HG03469 (cell line): ENCODE data around the gene MEIOB.
"Not testable (repeated sequence)": the region's sequence is repeated elsewhere in the genome, so short reads cannot be mapped to it uniquely, and the experiment has no call there.

Experiments used
- ATAC-seq: cut with Tn5 transposase; IDR thresholded peaks from one replicate; pipeline ENCODE4 v1.9.1; 2021; ENCODE audit warnings: mild to moderate bottlenecking, moderate library complexity, moderate number of reproducible peaks; ENCODE audit not compliant: unreplicated experiment

MEIOB gene, protein sequence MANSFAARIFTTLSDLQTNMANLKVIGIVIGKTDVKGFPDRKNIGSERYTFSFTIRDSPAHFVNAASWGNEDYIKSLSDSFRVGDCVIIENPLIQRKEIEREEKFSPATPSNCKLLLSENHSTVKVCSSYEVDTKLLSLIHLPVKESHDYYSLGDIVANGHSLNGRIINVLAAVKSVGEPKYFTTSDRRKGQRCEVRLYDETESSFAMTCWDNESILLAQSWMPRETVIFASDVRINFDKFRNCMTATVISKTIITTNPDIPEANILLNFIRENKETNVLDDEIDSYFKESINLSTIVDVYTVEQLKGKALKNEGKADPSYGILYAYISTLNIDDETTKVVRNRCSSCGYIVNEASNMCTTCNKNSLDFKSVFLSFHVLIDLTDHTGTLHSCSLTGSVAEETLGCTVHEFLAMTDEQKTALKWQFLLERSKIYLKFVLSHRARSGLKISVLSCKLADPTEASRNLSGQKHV

DNA sequence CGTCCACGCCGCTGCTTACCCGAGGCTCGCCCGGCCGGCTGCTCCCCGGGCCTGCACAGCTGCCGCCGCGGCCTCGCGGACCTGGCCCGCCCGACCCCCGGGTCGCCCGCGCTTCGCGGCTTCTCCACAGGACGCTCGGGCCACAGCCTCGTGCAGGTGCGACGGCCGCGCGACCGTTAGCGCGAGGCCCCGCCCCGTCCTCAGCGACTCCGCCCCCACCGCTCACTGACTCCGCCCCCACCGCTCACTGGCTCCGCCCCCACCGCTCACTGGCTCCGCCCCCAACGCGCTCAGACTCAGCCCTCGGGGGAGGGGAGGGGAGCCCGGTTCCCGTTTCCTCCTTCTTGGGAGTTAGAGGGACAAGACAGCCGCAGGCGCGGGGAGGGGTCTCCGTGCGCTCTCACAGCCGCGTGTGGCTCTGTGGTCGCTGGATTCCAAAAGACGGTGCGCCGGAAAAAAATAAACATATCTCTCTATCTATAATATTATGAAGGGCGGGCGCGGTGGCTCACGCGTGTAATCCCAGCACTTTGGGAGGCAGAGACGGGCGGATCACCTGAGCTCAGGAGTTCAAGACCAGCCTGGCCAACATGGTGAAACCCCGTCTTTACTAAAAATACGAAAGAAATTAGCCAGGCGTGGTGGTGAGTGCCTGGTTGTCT, at the start of gene MEIOB:
Gene MEIOB, minus strand, starts transcription at position 191 of the 662 bp plus-strand sequence. CDS start 3,989 bp downstream, outside the sequence.
- no peak for ATAC-seq

DNA sequence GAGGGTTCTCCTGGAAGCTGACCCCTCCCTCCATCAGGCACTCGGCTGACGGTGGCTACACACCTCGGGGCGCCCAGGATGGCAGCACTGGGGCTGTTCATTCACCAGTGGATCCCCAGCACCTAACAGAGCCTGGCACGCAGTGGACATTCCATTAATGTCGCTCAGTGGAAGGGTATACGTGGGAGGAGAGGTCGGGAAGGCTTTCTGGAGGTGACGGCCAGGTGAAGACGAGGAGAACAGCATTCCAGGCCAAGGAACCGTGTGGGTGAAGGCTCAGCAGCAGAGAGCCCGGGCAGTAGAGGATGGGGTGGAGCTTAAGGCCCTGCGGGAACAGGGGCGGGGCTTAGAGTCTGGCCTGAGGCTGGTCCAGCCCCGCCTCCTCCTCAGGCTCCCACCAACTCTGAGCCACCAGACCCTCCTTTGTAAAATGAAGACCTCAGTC, 48.8 kb upstream of the MEIOB start:
- ATAC-seq, result no peak

DNA sequence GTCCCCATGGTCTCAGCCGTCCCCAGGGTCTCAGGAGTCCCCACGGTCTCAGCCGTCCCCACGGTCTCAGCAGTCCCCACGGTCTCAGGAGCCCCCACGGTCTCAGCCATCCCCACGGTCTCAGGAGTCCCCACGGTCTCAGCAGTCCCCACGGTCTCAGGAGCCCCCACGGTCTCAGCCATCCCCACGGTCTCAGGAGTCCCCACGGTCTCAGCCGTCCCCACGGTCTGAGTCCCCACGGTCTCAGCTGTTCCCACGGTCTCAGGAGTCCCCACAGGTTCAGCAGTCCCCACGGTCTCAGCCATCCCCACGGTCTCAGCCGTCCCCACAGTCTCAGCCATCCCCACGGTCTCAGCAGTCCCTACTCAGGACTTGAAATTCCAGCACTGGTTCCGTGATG, 48.2 kb upstream of the MEIOB start:
- ATAC-seq, result not testable (repeated sequence)

DNA sequence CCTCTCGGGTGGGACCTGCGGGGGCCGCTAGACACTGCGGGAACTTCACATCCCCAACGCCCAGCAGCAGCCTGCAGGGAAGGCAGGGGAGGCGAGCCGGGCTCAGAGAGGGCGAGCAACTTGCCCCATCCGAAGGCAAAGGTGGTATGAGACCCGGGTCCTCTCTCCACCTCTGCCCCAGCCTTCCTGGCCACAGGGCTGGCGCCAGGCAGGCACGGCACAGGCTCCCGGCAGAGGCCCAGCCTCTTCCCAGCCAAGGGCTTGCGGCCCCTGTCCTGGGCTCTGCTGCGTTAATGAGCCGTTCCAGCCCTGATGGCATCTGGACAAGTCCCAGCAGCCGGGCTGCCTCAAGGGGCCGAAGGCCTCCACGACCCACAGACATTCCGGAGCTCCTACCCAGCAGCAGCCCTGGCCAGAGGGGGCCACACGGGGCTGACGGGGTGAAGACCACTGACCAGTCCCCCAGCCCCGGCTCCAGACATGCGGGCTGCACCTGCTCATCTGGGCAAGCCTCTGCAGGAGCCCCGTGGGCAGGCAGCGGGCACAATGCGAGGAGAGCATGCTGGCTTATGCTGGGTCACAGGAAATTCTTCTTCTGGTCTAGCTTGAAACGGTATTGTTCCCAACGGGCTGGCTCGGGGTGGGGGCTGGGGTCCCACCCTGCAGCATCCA, 47.5 kb upstream of the MEIOB start:
- no peak for ATAC-seq

DNA sequence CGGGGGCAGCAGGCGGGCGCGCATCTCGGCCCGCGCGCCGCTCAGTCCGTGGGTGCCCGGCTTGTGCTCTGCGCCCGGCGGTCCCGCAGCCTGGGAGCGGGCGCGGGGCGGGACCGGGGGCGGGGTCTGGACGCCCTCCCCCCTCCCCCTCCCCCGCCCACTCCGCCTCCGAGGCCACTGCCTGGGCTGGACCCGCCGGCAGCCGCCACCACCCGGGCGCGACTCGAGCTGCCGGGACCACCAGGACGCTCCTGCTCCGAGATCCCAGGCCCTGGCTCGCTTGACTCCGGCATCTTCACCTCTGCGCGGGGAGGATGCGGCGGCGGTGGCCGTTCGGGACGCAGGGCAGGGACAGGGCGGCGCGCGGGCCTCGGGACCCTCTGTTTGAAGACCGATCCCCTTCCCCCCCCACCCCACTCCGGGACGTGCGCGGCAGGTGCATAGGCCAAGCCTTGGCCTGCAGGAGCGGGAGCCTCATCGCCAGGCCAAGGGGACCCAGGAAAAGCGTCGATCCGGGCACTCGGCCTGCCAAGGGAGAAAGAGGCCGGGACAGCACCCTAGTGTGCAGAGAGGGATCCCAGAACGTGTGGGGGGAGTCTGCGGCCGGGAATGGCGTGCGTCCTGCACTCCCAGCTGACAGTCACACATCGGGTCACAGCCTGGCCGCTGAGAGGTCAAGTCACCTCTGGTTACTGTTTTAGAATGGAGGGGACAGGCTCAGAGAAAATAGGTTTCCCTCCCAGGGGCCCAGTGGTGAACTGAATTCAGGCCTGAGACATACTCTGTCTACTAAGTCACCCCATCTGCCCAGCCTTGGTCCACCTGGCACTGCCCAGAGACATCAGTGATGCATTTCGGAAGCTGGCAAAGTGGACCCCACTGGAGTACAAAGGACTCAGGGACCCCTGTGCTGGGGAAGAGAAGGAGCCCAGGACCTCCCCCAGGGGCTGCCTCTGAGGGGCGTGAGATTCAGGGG, 46.7 kb upstream of the MEIOB start, which contains the start of gene HS3ST6:
Gene HS3ST6, minus strand, starts transcription at position 65 of the 976 bp plus-strand sequence. CDS start 92 bp downstream, outside the sequence.
- no peak for ATAC-seq

DNA sequence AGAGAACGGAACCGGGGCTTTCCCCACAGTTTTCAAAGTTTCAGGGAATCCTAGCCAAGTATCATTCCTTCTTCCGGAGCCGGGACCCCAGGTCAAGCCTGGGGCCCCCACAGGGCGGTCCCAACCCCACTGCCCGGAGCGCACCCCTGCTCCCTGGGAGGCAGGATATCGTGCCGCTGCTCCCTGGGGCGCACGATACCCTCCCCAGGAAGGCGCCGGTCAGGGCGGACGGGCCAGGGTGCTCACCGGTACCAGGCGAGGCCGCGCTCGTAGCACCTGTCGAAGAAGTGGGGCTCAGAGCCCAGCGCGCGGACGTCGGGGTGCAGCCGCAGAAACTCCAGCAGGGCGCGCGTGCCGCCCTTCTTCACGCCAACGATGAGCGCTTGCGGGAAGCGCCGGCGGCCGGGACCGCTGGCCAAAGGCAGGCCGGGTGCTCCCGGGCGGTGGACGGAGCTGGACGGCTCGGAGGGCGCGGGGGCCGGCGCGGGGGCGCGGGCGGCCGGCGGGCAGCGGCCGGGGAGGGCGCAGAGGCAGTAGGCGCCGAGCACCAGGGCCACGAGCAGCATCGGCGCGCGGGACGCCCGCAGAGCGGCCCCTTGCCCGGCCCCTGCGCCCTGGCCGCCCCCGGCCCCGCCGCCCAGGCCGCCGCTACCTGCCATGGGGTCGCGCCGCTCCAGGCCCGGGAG, 45.8 kb upstream of the MEIOB start:
- no peak for ATAC-seq

DNA sequence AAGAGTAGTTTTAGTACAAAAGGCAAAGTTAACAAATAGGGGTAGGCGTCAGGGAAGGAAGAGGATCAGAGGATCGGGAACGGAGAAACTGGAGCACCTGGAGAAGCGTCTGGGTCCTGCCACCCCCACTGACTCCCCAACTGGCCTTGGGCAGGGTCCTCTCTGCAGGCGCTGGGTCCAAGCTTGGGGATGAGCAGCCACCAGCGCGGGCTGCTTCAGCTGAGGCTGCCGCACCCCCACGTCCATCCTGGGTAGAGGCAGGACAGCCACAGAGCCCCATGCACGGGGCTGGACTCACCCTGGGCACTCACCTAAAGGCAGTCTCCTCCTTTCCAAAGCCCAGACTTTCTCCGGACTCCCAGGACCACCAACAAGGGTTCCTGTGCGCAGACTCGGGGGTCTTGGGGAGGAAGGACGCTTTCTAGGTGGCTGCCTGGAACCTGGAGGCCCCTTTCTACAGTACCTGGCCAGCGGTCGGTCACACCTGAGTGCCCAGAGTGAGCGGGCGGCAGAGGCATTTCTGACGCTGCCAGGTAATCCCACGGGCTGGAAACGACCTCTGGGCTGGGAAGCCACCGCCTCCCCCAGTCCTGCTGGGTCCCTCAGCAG, 45.2 kb upstream of the MEIOB start:
- no peak for ATAC-seq

DNA sequence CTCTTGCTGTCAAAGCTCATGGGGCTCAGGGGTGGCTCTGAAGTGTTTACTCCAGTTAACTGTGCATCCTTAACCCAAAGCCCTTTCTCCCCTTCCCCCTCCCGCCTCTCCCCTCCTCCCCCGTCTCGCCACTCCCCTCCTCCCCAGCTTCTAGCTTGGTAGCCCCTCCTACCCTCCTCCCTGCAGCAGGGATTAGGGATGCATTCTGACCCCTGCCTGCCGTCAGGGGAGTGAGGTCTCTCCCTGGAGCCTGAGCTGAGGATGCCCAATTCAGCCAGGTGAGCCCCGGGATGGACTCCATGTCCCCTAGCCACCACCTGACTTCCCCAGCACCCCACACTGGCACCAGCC, 44.7 kb upstream of the MEIOB start:
- ATAC-seq, result no peak

DNA sequence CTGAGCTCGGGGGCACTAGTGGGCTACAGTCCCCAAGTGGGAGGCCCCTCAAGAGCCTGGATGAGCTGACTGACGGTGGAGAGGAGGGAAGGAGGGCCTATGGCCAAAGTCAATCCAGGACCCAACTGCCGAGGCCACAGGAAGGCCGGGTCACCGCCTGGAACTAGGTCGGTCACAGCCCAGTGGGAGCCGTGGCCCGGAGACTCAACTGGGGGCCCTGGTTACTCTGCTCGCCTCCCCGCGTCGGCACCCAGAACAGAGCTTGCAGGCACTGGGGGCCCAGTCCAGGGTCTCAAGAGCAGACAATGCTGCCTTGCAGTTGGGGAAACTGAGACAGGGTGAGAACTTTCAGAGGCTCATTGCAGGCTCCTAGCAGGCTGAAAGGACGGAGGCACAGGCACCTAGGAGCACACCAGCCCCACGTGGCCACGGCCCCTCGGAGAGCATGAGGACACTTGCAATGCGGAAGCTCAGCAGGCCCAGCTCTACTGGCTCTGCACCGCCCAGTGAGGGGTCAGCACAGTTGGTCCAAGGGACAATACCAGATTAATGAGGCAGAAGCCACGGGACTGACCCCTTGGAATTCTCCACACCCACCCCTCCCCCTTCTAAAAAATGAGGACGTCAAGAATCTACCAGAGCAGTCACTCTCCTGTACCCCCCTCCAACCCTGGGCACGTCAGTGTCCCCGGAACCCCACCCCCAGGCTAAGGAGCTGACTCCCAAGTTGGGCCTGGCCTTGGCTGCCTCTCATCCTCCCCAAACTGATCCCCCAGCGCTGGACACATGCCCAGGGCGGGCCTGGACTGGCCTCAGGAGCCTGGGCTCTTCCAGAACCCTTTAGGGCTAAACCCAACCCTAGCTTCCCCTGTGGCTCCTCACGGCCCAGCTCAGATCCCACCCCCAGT, 44.0 kb upstream of the MEIOB start:
- no peak for ATAC-seq

DNA sequence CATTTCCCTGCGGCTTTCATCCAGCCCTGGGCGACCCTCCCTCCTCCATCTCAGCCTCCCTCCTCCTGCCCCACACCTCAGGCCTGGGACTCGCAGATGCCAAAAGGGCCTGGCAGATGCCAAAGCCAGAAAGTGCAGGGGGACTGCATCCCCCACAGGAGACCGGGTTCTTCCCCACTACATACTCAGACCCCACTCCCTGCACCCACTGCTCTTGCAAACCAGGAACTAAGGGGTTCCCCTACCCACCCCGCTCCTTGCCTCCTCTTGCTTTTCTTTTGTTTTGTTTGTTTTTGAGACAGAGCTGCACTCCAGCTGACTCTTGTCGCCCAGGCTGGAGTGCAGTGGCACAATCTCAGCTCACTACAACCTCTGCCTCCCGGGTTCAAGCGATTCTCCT, 43.0 kb upstream of the MEIOB start:
- ATAC-seq, result no peak

DNA sequence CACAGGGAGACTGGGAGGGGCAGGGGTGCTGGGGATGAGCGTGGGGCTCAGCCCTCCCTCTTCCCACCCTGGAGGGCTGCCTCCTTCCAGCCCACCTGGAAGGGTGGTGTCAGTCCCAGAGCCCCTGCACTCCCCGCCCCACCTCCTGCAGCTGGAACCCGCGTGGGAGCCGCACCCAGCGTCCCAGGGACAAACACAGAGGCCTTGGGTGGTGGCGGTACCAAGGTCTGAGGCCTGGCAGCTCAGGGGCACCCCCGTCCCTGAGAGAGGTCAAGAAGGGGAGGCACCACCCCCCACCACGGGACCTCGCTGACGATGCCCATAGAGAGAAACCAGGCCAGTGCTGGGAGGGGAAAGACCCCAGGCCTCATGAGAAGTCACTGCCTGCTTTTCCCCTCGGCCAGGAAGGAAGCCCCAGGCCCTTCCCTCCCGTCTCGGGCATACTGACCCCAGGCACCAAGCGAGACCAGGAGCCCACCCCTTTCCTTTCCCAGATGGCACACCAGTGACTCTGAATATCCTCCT, 42.2 kb upstream of the MEIOB start:
- ATAC-seq, result no peak

DNA sequence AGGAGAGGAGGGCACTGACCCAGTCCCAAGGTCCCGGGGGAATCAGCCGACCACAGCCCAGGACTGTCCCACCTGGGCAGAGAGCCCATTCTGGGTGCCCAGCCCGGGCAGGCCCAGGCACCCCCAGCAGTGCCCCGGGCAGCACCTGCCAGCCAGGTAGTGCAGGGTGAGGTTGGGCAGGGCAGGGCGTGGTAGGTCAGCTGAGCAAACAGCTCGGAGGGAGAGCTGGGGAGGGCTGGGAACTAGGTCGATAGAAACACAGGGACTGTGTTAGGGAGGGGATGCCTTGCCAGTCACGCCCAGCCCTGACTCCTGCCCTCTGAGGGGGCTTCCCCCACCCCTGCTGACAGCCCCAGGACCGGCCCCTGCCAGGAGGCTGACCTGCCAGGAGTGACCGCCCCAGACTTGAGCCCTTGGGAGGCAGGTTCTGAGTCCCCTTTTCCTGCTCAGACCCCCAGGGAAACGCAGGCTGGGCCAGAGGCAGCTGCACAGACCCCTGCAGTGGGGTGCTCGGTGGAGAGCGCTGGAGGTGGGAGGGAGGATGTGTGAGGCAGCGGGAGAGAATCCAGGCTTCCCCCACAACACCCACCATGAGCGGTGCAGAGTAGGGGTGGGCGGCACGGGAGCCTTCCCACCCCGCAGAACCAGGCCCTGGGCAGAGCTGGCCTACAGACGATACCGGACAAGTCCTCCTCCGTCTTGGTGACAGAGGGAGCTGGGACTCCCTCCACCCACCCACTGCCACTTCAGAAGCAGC, 41.5 kb upstream of the MEIOB start:
- no peak for ATAC-seq

DNA sequence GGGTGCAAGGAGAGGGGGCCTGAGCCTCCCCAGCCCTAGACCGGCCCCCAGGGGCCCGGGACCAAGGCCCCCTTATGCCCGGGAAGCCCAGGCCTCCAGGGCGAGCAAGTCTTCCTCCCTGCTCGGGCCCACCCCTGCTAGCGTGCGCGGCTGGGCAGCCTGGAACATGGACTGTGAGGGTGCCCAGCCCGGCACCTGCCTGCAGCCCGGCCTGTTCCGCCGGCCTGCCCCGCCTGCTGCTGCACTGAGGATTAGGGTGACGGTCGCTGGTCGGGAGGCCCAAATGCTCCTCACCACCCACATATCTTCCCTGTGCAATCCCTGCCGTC, 40.2 kb upstream of the MEIOB start:
- ATAC-seq, result no peak

DNA sequence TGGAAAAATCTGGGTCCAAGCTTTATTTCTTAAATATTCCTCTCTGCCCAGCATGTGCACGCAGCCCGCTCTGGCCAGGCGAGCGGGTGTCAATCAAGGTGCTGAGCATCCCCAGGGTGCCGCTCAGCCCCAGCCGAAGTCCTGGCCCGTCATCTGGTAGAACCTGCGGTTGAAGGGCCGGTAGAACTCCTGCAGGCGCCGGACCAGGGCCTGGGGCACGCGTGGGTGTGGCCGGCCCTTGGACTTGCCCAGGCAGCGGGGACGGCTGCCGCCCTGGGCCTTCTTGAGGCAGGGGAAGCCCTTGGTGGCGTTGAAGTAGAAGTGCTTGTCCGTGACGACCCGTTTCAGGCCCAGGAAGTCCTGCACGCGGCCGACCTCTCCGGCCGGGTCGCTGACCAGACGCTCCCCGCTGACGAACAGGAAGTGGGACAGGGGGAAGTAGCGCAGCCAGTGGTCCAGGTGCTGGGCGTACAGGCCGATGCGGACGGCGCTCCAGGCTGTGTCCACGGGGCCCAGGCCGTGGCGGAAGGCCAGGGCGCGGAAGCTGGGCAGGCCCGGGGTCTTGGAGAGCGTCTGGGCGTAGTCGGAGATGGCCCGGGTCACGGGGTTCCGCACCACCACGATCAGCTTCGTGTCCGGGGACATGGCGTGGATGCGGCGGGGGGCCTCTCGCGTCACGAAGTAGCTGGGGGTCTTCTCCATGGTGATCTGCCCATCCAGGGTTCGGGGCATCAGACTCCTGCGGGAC, 39.7 kb upstream of the MEIOB start:
- ATAC-seq, result no peak

DNA sequence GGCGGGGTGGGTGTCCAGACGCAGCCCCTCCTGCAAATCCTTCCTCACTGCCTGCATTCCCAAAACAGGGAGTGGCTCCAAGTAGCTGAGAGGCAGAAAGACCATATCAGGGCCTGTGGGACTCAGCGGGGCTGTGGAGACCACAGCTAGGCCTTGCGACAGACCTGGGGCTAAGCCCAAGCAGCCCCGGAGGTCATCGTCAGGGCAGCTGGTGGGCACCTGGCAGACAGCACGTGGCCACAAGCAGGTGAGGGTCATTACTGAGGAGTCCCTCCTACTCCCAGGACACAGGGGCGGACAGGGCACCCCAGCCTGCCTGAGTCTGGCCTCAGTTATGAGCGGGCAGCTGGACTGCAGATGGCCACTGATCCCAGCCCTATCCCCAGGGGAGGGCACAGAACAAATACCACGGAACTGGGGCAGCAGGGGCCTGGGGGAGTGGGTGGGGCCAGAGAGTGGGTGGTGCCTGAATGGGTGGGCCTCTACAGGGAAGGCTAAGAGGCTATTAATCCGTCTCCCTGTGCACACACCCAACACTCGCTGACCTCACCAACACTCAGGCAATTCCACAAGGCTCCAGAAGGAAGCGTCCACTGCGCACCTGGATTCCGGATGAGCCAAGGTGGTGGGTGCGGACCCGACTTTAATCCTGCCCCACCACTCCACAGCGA, 37.7 kb upstream of the MEIOB start:
- ATAC-seq, result no peak

DNA sequence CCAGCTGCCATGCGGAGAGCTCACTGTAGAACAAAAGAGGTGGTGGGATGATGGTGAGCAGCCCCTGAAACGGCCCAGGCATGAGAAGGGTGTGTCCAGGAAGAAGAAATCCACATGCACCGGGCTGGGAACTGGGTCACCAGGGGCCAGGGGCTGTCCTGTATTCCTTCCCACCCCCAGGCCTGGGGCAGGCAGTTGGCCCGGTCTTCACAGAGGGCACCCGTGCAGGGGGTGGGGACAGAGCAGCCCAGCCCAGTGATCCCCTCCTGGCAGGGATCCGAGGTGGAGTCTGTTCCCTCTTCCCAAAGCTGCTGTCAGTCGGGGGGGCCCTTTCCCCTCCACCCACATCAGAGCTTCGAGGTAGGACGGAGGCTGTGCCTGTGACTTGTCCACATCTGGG, 37.0 kb upstream of the MEIOB start:
- ATAC-seq, result no peak
